GM19467 (cell line): Measurements from ENCODE around the gene ZNF280C.
"Not testable (repeated sequence)": the region's sequence is repeated elsewhere in the genome, so short reads cannot be mapped to it uniquely, and the experiment has no call there.

Experiments
- ATAC-seq: cut with Tn5 transposase; IDR thresholded peaks from one replicate; pipeline ENCODE4 v1.9.1; 2021; ENCODE audit warnings: mild to moderate bottlenecking, moderate library complexity; ENCODE audit not compliant: unreplicated experiment

Gene ZNF280C, protein sequence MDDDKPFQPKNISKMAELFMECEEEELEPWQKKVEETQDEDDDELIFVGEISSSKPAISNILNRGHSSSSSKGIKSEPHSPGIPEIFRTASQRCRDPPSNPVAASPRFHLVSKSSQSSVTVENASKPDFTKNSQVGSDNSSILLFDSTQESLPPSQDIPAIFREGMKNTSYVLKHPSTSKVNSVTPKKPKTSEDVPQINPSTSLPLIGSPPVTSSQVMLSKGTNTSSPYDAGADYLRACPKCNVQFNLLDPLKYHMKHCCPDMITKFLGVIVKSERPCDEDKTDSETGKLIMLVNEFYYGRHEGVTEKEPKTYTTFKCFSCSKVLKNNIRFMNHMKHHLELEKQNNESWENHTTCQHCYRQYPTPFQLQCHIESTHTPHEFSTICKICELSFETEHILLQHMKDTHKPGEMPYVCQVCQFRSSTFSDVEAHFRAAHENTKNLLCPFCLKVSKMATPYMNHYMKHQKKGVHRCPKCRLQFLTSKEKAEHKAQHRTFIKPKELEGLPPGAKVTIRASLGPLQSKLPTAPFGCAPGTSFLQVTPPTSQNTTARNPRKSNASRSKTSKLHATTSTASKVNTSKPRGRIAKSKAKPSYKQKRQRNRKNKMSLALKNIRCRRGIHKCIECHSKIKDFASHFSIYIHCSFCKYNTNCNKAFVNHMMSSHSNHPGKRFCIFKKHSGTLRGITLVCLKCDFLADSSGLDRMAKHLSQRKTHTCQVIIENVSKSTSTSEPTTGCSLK

DNA sequence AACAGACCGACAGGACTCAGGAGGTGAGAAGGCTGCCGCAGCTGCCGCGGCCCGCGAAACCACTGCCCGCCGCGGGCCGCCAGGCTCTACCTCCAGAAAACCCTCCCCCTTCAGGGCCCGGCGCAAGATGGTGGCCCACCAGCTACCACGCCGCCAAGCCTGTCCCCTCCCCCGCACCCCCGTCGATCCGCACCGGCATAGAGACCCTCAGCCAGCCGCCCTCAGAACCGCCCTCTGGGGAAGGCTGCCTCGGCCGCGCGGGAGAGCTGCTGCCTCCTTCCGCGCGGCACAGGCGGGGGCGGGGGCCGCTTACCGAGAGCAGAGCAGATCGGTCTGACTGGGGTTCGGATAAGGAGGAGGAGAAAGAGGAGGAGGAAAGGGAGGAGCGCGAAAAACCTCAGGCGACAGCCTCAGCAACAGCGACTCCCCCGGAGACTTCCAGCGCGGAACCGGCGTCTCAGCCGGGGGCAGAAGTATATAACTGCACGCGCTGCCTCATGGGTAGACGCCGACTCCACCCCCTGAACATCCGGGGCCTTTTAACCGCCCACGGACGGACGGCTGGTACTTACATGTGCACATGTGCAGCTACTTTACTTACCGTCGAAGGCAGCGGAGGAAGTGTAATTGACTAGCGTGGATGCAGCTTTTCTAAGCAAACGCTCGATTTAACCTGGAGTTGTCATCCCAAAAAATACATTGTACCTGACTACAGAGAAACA is at the start of gene ZNF280C:
Gene ZNF280C, minus strand, starts transcription at position 451 of the 722 bp plus-strand sequence. CDS start 8,450 bp downstream, outside the sequence.
- ATAC-seq = peak; percentile 94

DNA sequence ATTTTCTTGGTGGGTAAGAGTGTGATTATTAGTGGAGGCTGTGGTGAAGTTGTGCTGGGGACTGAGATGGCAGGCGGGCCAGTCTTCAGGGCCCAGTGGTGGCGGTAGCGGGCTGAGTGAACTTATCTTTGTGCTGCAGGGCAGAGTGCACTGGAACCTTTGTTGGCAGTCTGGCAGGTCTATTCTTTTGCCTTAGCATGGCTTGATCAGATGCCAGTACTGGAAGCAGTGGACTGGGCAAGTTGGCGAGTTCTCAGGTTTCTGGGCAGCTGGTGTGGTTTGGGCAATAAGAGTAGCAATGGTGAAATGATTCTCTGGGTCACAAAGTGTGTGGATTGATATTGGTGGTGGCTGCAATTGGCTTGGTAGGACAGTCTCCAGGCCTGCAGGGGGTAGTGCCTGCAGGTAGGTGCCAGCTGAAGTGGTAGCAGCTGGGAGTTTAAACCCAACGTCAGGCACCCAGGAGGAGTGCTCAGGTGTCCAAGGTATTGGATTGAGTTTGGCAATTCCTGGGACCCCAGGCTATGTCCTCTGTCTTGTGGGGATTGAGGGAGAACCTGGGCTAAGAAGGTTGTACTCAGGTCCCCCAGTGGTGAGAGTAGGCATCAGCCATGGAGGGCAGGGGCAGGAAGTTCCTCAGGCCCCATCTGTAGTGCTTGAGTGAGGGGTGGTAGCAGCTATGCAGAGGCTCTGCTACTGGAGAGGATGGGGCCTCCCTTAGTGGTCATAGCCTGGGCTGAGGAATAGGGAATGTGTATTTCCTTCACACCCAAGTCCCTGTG is 36.1 kb upstream of the ZNF280C start:
- no peak for ATAC-seq

DNA sequence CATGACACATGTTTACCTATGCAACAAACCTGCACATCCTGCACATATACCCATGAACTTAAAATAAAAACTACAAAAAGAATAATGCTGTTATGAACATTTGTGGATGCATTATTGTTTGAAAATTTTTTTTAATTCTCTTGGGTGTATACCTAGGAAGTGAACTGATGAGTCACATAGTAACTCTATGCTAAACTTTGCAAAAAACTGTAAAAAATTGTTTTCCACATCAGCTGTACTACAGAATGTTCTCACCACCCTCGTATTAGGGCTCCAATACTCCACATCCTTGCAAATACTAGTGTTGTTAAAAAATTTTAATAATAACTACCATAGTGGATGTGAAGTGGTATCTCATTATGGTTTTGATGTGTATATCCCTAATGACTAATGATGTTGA is 33.3 kb upstream of the ZNF280C start:
- no peak for ATAC-seq

DNA sequence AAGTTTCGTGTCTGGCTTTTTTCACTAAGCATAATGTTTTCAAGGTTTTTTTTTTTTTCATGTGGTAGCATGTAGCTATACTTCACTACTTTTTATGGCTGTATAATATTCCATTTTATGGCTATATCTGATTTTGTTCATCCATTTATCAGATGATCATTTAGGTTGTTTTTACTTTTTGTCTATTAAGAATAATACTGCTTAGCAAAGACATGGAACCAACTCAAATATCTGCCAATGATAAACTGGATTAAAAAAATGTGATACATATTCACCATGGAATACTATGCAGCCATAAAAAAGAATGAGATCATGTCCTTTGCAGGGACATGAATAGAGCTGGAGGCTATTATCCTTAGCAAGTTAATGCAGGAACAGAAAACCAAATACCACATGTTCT is 32.7 kb upstream of the ZNF280C start:
- no peak for ATAC-seq

DNA sequence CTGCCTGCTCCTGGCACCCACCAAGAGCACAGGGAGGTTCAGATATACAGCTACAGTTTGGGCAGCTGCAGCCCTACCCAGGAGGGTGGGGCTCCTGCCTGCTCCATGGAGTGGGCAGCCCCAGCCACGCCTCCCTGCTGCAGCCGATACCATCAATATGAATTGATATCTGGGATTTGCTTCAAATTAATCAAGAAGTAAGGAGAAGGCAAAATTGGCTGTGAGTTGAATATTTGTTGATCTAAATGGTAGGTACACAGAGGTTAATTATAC is 31.2 kb upstream of the ZNF280C start:
- ATAC-seq = no peak

DNA sequence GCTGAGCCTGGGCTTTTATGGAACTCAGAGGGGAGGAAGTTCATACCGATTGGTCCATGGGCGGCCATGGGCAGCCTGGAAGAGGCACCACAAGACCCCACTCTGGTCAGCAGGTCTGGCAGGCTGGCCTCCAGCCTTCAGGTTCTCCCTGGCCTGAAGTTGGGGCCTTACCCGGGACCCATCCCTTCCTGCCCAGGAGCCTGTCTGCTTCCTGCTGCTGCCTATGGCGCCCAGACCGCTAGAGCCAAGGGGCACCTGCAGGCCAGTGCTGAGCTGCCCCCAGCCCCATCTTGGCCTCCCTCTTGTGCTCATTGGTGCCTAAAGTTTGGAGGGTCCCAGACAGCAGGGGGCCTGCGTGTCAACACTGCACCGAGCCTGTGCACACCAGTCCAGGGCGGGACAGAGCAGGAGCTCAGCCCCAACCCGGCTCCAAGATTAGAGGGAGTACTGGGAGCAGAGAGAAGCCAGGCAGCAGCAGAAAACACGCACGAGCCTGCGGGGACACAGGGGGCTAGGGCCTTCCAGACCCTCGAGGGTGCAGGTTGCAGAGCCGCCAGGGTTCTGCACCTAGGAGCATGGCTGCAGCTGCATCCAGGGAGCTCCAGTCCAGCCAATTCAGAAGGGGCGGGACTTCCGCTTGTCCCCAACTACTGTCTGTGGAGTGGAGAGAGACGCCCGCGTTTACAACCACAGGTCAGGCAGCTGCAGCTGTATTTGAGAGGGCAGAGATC is 30.7 kb upstream of the ZNF280C start:
- ATAC-seq = no peak

DNA sequence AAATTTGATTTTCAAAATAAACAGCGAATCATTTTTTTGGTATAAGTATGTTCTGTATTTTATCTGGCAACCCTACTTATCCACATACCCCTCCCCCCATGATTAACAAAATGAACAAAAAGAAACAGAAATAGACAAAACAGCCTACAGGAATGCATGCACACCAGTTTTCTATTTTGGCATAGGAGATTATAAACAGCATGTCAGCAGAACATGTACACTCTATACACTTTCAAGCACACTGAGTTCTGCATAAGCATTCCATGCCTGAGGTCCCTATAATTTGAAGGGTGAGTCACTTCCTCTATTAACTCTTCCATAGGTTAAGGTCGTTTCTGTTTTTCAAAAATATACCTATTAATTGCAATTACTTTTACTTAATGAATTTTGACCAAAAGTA is 28.0 kb upstream of the ZNF280C start:
- no peak for ATAC-seq

DNA sequence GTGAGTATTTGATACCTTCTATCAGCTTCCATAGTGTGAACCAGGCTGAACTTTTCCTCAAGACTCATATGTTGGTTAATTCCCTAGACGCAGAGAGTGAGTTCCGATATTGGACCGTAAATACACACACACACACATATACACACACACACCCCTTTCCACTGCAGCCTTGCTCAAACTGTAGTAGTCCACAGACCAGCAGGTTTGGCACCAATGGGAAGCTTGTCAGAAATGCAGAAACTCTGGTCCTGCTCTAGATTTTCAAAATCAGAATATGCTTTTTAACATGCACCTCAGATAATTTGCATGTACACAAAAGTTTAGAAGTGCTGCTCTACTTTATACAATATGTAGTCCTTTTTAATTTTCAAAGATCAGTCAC is 27.6 kb upstream of the ZNF280C start:
- ATAC-seq = no peak

DNA sequence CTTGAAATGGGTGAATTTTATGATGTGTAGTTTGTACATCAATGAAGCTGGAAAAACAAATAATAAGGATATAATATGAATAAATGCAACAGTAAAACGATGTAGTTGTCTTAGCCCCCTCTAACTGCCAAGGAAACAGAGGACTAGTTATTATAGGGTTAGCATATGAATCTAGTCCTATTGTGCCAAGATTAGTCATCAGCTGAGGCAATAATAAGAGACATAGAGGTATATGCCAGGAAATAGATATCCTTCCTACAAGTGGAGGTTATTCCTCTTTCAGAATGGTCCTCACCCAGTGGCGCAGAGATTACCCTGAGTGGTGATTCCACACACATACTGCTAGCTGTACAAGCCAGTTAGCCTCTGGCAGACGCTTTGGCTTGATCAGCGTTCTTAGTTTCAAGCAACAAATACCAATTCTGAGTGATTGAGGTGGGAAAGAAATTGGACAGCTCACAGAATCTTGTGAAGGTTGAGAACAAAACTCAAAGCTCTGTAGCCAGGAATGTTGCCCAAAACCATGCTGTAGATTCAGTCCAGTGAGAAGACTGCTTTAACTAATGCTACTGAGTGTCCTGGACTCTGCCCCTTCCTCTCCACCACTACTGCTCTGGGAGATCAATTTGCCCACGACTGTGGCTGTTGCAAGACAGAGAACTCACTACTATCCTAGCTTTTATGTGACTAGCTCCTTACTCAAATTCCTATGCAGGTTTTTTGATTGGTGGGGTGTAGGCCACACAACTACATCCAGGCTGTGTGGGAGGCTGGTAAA is 27.0 kb upstream of the ZNF280C start:
- ATAC-seq = no peak

DNA sequence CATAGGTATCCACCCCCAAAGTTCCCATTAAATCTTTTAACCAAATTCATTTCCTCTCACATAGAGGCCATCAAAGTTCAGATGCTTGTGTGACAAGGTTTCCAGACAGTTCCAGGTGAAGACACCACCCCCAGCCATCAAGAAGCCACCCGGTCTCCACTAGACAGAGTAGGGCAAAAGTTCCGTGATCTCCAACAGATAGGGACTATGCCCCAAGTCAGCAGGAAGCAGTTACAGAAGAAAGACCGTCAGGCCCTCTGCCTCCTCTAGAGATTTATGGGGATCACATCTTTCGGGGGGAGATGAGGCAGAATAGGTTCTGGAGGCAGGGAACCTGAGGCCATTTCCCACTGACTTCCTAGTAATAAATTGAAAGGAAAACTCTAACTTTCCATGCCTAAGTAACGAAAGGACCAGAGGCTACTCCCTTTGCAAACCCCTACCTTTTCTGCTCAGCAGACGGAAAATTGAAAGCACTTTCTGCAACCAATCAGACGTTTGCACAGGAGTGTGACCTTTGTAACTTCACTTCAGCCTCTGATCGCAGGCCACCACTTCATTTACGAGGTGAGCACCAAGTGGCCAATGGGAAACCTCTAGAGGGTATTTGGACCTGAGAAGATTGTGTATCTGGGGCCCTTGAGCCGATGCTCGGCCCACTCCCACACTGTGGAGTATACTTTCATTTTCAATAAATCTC is 18.5 kb upstream of the ZNF280C start:
- no peak for ATAC-seq

DNA sequence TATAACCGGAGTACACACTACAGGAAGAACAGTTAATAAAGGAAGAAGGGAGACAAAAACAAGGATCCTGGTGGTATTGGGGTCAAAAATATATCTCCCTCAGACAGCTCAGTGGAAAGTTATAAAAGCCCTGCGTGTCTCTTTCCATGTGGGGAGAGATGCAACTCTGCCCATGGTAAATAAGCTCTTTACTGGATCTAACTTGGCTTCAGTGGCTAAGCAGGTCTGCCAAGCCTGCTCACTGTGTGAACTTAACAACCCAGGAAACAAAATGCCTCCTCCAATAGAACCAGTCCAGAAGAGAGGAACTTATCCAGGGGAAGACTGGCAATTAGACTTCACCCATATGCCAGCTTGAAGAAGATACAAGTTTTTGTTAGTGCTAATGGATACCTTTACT is 17.0 kb upstream of the ZNF280C start:
- no peak for ATAC-seq

DNA sequence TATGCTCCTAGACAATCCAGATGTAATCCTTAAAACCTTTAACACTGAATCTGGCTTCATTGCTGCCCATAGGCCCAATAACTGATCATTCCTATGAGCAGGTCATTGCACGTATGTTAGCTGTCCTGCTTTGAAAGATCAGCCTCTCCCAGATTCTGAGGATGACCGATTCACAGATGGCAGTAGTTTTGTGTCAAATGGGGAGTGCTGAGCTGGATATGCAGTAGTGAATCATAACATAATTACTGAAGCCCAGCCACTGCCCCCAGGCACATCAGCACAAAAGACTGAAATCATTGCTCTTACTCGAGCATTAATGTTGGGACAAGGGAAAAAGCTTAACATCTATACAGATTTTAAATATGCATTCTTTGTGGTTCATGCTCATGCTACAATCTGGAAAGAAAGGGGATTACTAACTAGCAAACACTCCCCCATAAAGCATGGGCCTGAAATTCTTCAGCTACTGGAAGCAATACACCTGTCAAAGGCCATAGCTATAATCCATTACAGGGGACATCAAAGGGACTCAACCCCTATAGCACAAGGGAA is 16.4 kb upstream of the ZNF280C start:
- ATAC-seq = no peak

DNA sequence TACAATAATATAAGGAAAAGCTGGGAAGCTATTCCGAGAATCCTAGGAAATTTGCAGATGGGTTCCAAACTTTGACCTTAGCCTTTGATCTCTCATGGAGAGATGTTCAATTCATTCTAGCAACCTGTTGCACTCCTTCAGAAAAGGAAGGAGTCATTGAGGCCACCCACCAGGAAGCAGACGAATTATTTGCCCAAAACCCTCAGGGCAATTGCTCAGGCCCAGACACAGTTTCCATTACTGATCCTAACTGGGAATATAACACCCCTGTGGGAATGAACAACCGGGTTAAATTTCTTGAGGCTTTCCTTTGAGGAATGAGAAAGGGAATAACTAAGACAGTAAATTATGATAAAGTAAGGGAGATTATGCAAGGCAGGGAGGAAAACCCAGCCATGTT is 13.5 kb upstream of the ZNF280C start:
- no peak for ATAC-seq

DNA sequence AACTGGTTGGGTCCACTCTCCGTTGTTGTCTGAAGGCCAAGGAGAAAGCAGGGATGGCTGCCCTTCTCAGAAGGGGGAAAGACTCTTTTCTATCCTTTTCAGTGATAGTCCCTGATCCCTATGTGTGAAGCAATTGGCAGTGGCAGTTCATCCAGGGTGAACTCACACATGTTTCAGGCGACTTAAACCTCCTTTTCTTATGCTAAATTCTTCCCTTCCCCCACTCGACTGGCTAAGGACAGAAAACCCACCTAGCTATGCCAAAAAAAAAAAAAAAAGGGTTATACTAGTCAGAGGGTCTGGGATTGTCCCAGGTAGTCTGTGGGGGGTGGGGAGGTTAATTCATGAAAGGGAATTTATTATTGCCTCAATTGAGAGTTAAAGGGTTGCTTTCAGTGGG is 12.2 kb upstream of the ZNF280C start:
- ATAC-seq = no peak

DNA sequence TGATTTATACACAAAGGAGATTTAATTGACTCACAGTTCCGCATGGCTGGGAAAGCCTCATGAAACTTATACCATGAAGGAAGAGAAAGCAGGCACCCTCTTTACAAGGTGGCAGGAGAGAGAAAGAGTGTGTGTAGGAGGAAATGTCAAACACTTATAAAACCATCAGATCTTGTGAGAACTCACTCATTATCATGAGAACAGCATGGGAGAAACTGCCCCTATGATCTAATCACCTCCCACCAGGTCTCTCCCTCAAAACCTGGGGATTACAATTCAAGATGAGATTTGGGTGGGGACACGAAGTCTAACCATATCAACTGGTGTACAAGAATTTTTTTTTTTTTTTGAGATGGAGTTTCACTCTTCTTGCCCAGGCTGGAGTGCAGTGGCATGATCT is 3.6 kb upstream of the ZNF280C start:
- ATAC-seq = not testable (repeated sequence)

DNA sequence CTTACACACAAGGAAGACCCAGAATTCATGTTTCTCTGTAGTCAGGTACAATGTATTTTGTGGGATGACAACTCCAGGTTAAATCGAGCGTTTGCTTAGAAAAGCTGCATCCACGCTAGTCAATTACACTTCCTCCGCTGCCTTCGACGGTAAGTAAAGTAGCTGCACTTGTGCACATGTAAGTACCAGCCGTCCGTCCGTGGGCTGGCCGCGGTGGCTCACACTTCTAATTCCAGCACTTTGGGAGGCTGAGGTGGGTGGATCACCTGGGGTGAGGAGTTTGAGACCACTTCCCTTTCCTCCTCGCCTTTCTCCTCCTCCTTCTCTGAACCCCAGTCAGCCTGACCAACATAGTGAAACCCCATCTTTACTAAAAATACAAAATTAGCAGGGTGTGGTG is 692 bp upstream of the ZNF280C start:
- ATAC-seq = not testable (repeated sequence)

DNA sequence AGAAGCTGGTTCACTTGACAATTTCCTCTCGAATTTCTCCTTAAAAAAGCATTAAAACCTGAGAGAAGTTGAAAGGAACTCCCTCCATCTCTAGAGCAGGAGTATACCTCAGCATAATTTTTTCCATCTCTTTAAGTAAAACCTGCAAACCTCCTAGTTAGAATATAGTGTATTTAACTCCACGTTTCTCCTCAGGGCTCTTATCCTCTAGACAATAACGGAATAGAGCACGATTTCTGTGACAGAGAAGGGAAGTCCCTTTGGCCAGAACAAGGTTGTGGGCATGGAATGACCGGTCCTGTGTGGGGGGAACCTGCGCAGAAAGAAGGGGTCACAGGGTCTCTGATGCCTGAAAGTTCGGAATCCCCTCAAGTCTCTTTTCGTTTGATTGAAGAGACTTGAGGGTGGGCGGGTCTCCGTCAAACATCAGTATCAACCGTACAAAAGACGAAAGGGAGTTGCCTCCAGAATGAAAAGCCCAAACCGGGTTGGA is 697 bp downstream of the ZNF280C start:
- ATAC-seq = peak; percentile 5

DNA sequence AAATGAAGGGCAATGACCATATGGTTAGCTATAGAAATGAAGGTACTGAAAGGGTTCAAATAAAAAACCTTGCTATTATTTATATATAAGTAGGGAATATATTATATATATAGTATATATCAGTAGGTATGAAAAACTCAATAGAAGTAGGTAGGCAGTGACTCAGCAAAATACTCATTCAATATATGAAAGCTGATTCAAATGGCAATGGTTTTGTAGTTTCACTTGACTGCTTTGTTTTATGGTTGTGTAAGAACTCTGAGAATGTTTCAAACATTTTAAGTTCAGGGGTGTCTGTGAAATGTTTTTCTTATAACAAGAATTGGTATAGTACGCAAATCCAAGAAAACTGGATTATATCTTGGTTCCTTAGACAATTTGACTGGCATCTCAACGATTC is 4.1 kb downstream of the ZNF280C start:
- ATAC-seq = no peak

DNA sequence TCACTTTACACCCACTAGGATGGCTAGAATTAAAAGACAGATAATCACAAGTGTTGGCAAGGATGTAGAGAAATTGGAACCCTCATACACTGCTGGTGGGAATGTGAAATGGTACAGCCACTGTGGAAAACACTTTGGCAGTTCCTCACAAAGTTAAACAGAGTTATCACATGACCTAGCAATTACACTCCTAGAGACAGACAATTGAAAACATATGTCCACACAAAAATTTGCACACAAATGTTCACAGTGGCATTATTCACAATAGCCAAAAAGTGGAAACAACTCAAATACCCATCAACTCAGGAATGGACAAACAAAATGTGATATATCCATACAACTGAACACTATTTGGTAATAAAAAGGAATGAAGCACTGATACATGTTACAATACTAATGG is 5.7 kb downstream of the ZNF280C start:
- ATAC-seq = no peak
